HG02798 (cell line): ENCODE data around the gene BMF.
"Not testable (repeated sequence)": the region's sequence is repeated elsewhere in the genome, so short reads cannot be mapped to it uniquely, and the experiment has no call there.

ENCODE experiments used
- ATAC-seq: cut with Tn5 transposase; IDR thresholded peaks from one replicate; pipeline ENCODE4 v1.9.1; 2021; ENCODE audit warnings: mild to moderate bottlenecking; ENCODE audit not compliant: unreplicated experiment, poor library complexity

The BMF gene

GRCh38 chr15:40130118-40130517 lies 21.4 kb upstream of the BMF start:
- ATAC-seq: no peak

GRCh38 chr15:40128766-40129660 lies 20.3 kb upstream of the BMF start:
- no peak for ATAC-seq

GRCh38 chr15:40125950-40126349 lies 17.3 kb upstream of the BMF start:
- ATAC-seq: no peak

- ATAC-seq: not testable (repeated sequence)
Observed at GRCh38 chr15:40124807-40125285, 16.2 kb upstream of the BMF start.

- not testable (repeated sequence) for ATAC-seq
Observed at GRCh38 chr15:40124333-40124732, 15.7 kb upstream of the BMF start.

- not testable (repeated sequence) for ATAC-seq
Observed at GRCh38 chr15:40123863-40124262, 15.2 kb upstream of the BMF start.

- not testable (repeated sequence) for ATAC-seq
Observed at GRCh38 chr15:40122989-40123388, 14.3 kb upstream of the BMF start.

- ATAC-seq: no peak
Observed at GRCh38 chr15:40121911-40122638, 13.4 kb upstream of the BMF start.

GRCh38 chr15:40118473-40118872 lies 9.8 kb upstream of the BMF start:
- no peak for ATAC-seq

GRCh38 chr15:40115670-40116093 lies 7.0 kb upstream of the BMF start:
- ATAC-seq: peak; percentile 95

GRCh38 chr15:40115106-40115505 lies 6.4 kb upstream of the BMF start:
- ATAC-seq: not testable (repeated sequence)

- no peak for ATAC-seq
Observed at GRCh38 chr15:40114218-40114617, 5.5 kb upstream of the BMF start.

GRCh38 chr15:40112789-40113188 lies 4.1 kb upstream of the BMF start:
- no peak for ATAC-seq

GRCh38 chr15:40111888-40112287 lies 3.2 kb upstream of the BMF start:
- no peak for ATAC-seq

- ATAC-seq: no peak
Observed at GRCh38 chr15:40110866-40111550, 2.3 kb upstream of the BMF start.

GRCh38 chr15:40108061-40108854 lies 421 bp downstream of the BMF start:
- ATAC-seq: no peak

GRCh38 chr15:40106203-40107161 lies 2.2 kb downstream of the BMF start:
- peak; percentile 34 for ATAC-seq

GRCh38 chr15:40105517-40106202 lies 3.0 kb downstream of the BMF start:
- ATAC-seq: peak; percentile 14
